H1 (cell line): Measurements from ENCODE around the gene CUEDC2. TPM values are rescaled to one million over a fixed set of nuclear protein-coding genes. Genes with fewer than 3 reads are reported as not detected.

Experiments used
- BRCA1 ChIP-seq: IDR thresholded peaks from 2 replicates; pipeline ENCODE4 v1.6.1; 2012; ENCODE audit warnings: low read depth, low read length, improper control_type of control experiment
- CBX5 ChIP-seq: fragments of 300-800, 300-1000 bp; sonication (generic); IDR thresholded peaks from 2 replicates; pipeline ENCODE4 v1.7.1; 2016; ENCODE audit warnings: antibody characterized with exemption, low read length, low read depth
- CBX8 ChIP-seq: fragments of 300-800, 300-1000 bp; sonication (generic); IDR thresholded peaks from 2 replicates; pipeline ENCODE4 v1.7.1; 2016; ENCODE audit warnings: low read depth, low read length, borderline replicate concordance
- CHD7 ChIP-seq: fragments of 300-600 bp; sonication (generic); IDR thresholded peaks from 2 replicates; pipeline ENCODE4 v1.7.1; 2012; ENCODE audit warnings: low read length, moderate library complexity, mild to moderate bottlenecking, inconsistent platforms; ENCODE audit not compliant: insufficient replicate concordance
- CTBP2 ChIP-seq: IDR thresholded peaks from 2 replicates; pipeline ENCODE4 v1.7.0; 2011; ENCODE audit warnings: borderline replicate concordance, mild to moderate bottlenecking, moderate library complexity, mixed read lengths, low read length; ENCODE audit not compliant: insufficient read depth, insufficient read length
- FOSL1 ChIP-seq: IDR thresholded peaks from 2 replicates; pipeline ENCODE4 v1.6.1; 2011; ENCODE audit warnings: mild to moderate bottlenecking, low read depth, low read length, moderate library complexity; ENCODE audit not compliant: insufficient read depth
- KDM5A ChIP-seq: fragments of 200-600 bp; IDR thresholded peaks from 2 replicates; pipeline ENCODE4 v1.7.1; 2012; ENCODE audit warnings: mild to moderate bottlenecking, low read length, inconsistent platforms, mixed read lengths
- POLR2A ChIP-seq, 2 experiments: IDR thresholded peaks; 1 replicate in 1 of 2; 2 replicates in 1 of 2; pipeline ENCODE4 v1.6.1; 2011; ENCODE audit warnings: low read depth in 2 of 2, low read length in 2 of 2, mild to moderate bottlenecking in 2 of 2; ENCODE audit errors: control extremely low read depth in 1 of 2
- SIN3A ChIP-seq, 2 experiments: IDR thresholded peaks in 1 of 2; conservative IDR thresholded peaks in 1 of 2; 2 replicates each; pipeline ENCODE4 v1.6.1; 2011 to 2012; ENCODE audit warnings: low read length in 2 of 2, improper control_type of control experiment in 1 of 2, low read depth in 1 of 2, mild to moderate bottlenecking in 1 of 2
- SRF ChIP-seq: IDR thresholded peaks from 2 replicates; pipeline ENCODE4 v1.6.1; 2011; ENCODE audit warnings: mild to moderate bottlenecking, low read depth, low read length, moderate library complexity
- TEAD4 ChIP-seq: IDR thresholded peaks from 2 replicates; pipeline ENCODE4 v1.6.1; 2012; ENCODE audit warnings: low read depth, low read length, inconsistent platforms, mixed read lengths
- polyA plus RNA-seq, 7 experiments: library from polyadenylated mRNA; depleted of rRNA in 3 of 7; stranded (reverse) in 5 of 7; unstranded in 2 of 7; fragments of >200 nt in 5 of 7; fragments of 200-250 nt in 2 of 7; gene quantifications; 1 replicate in 5 of 7; 2 replicates in 1 of 7; 4 replicates in 1 of 7; pipeline versions ENCODE4 v1.2.1 to v1.2.3, GENCODE V29; 2011 to 2013; ENCODE audit warnings: missing spikeins in 2 of 7, mixed read lengths in 2 of 7
- total RNA-seq: library from RNA; stranded (reverse); fragmentation: NEBNext Ultra II Directional; extraction: Animal tissue kit (Norgen Biotek cat#: 25700); gene quantifications from 2 replicates; pipeline ENCODE4 v1.2.1, GENCODE V29; 2021

CUEDC2 gene
- total and polyA plus RNA-seq, 2 of the 8 experiments (the other 6 are each of a cell fraction or from before 2014, with no cell fraction given) = 41.7 to 55.2 TPM

GRCh38 chr10:102476466-102477141 is 44.2 kb upstream of the CUEDC2 start (continued):
- TF ChIP-seq CHD7 = no peak
- TF ChIP-seq CBX8 = no peak
- no peak for TF ChIP-seq SRF
- no peak for TF ChIP-seq TEAD4
- TF ChIP-seq CTBP2 = no peak
- TF ChIP-seq CBX5 = no peak
- no peak for TF ChIP-seq FOSL1
- no peak for TF ChIP-seq SIN3A (conservative IDR thresholded peaks at IDR 0.05 in 1 of 2, IDR thresholded peaks at IDR 0.05 in 1 of 2; ENCODE audit: low read depth in 1 of 2, low read length in 2 of 2)
- TF ChIP-seq POLR2A (IDR thresholded peaks at IDR 0.05; ENCODE audit: control extremely low read depth in 1 of 2, low read depth in 2 of 2, low read length in 2 of 2) = no peak
- no peak for TF ChIP-seq BRCA1
- no peak for TF ChIP-seq KDM5A
- TF ChIP-seq, all 59 proteins: peak for 0
